GM18499 (cell line): ENCODE results near the gene IGFL4.
A peak's percentile ranks its signal among the peaks of the same experiment; 100 is the strongest.

Source experiments
- ATAC-seq: cut with Tn5 transposase; IDR thresholded peaks from one replicate; pipeline ENCODE4 v1.9.1; 2021; ENCODE audit warnings: moderate number of reproducible peaks; ENCODE audit not compliant: insufficient read depth, unreplicated experiment

The IGFL4 gene

DNA sequence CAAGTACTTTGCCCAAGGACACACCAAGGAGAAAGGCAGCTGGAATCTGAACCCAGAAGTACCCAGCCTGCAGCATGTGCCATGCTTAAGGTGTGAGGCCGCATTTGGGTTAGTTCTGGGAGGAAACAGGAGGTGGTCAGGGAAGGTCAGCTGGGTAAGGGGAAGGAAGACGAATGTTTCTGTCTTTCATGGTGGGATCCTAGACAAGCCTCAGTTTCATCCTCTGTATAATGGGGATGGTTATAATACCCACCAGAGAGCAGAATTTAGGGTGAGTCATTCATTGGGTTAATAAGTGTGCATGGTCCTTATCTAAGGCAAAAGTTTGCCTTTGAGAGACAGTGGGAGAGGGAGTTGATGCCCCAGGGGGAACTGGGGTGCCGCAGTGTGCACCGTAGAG is 42.0 kb downstream of the IGFL4 start:
- ATAC-seq, result no peak

DNA sequence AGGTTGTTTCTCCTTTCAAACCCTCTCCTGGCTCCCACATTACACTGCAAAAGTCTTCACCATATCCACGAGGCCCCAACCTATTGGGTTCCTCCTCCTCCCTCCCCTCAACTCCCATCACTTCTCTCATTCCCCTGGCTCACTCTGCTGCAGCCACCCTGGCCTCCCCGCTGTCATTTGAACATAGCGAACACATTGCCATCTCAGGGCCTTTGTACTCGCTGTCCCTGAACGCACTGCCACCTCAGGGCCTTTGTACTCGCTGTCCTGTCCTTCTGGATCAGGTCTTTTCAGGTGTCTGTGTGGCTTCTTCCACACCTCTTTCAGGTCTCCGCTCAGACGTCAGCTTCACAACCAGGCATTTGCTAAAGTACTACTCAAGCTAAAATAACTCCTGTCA is 43.9 kb downstream of the IGFL4 start:
- ATAC-seq, result no peak

- ATAC-seq, result no peak
Measured at GRCh38 chr19:45995715-45996385, 45.0 kb downstream of the IGFL4 start.

GRCh38 chr19:45994998-45995714 is 45.6 kb downstream of the IGFL4 start, which contains the start of gene CCDC61:
Gene CCDC61, plus strand, starts transcription at chr19:45995467. Its CDS starts 7,552 bp downstream, at chr19:46003019.
- ATAC-seq, result peak; percentile 93

- ATAC-seq, result no peak
Measured at GRCh38 chr19:45994456-45994997, 46.3 kb downstream of the IGFL4 start.

DNA sequence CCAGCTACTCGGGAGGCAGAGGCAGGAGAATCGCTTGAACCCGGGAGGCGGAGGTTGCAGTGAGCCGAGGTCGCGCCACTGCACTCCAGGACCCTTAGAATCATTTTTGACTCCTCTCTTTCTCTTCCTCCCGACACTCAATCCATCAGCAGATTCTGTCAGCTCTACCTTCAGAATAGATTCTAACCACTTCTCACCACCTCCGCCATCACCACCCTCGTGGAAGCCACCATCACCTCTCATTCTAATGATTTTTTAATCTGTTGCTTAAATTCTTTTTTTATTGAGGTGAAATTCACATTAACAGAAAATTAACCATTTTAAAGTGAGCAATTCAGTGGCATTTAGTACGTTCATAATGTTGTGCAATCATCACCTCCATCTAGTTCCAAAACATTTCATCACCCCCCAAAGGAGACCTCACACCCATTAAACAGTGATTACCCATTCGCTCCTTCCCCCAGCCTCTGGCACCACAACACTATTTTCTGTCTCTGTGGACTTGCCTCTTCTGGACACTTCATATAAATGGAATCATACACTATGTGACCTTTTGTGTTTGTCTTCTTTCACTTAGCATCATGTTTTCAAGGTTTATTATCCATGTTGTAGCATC is 50.6 kb downstream of the IGFL4 start:
- no peak for ATAC-seq
